ENCODE measurements around the gene PHOX2A. TPM values are rescaled to one million over a fixed set of nuclear protein-coding genes. Genes with fewer than 3 reads are reported as not detected.

Gene PHOX2A
- total RNA-seq, 1 experiment from 2014 or later, result not detected

GRCh38 chr11:72253392-72253791 is 9.4 kb upstream of the PHOX2A start:
- Histone ChIP-seq H3K4me3 (no peak overlapping the region), H3K4me1 (replicated peaks; ENCODE audit: insufficient read depth) (no peaks in the 10 kb centered on the region), H3K36me3 (ENCODE audit: low read depth) (no peaks in the 10 kb centered on the region), H2AFZ (no peak overlapping the region), H4K20me1 (ENCODE audit: insufficient read depth) (no peaks in the 10 kb centered on the region), H3K27ac (no peak overlapping the region), H3K9me3 (ENCODE audit: insufficient read depth, low read depth) (no peaks in the 10 kb centered on the region), H3K4me2 (no peak overlapping the region), H3K79me2 (ENCODE audit: low read depth) (no peaks in the 10 kb centered on the region), H3K9me2 (ENCODE audit: insufficient read depth) (no peaks in the 10 kb centered on the region), H3F3A (ENCODE audit: insufficient read depth, low read depth) (no peaks in the 10 kb centered on the region), H3K27me3 (ENCODE audit: insufficient read depth, low read depth) (peaks cover 46% of the 10 kb centered on the region)
- DNase-seq, result no peak
- no TSS peak for BruUV-seq (replicated peaks)
- intact Hi-C loops (cut with micrococcal nuclease; ENCODE audit: unreplicated experiment), result no loop called here
- TF ChIP-seq CTCF (conservative IDR thresholded peaks at IDR 0.05) (no peak), EZH2 (IDR thresholded peaks at IDR 0.05; ENCODE audit: low read depth) (no peak)
- CTCF ChIA-PET, result no interaction called here
- POLR2A ChIA-PET (ENCODE audit: unreplicated experiment), result no interaction called here

GRCh38 chr11:72251614-72252013 is 7.6 kb upstream of the PHOX2A start:
- CTCF ChIA-PET, result interaction anchor here (0.7 kb wide), 1 partner anchor 274 kb away, joined by 3 read pairs; no protein-coding TSS in a partner anchor
- intact Hi-C loops (cut with micrococcal nuclease; ENCODE audit: unreplicated experiment), result no loop called here
- Histone ChIP-seq H4K20me1 (ENCODE audit: insufficient read depth) (no peaks in the 10 kb centered on the region), H3K4me3 (no peak overlapping the region), H3K4me1 (replicated peaks; ENCODE audit: insufficient read depth) (no peaks in the 10 kb centered on the region), H3F3A (ENCODE audit: insufficient read depth, low read depth) (no peaks in the 10 kb centered on the region), H3K79me2 (ENCODE audit: low read depth) (no peaks in the 10 kb centered on the region), H3K27ac (no peak overlapping the region), H3K9me3 (ENCODE audit: insufficient read depth, low read depth) (no peaks in the 10 kb centered on the region), H3K27me3 (ENCODE audit: insufficient read depth, low read depth) (peaks cover 54% of the 10 kb centered on the region), H2AFZ (no peak overlapping the region), H3K9me2 (ENCODE audit: insufficient read depth) (no peaks in the 10 kb centered on the region), H3K4me2 (no peak overlapping the region), H3K36me3 (ENCODE audit: low read depth) (no peaks in the 10 kb centered on the region)
- no peak for DNase-seq
- TF ChIP-seq EZH2 (IDR thresholded peaks at IDR 0.05; ENCODE audit: low read depth) (no peak), CTCF (conservative IDR thresholded peaks at IDR 0.05) (no peak)
- no TSS peak for BruUV-seq (replicated peaks)
- POLR2A ChIA-PET (ENCODE audit: unreplicated experiment), result no interaction called here

- intact Hi-C loops (cut with micrococcal nuclease; ENCODE audit: unreplicated experiment), result no loop called here
- no TSS peak for BruUV-seq (replicated peaks)
- no peak for DNase-seq
- Histone ChIP-seq H3K27ac (no peak overlapping the region), H3K4me2 (no peak overlapping the region), H3K4me1 (replicated peaks; ENCODE audit: insufficient read depth) (no peaks in the 10 kb centered on the region), H3K4me3 (no peak overlapping the region), H3K79me2 (ENCODE audit: low read depth) (no peaks in the 10 kb centered on the region), H3K27me3 (ENCODE audit: insufficient read depth, low read depth) (peaks cover 53% of the 10 kb centered on the region), H3F3A (ENCODE audit: insufficient read depth, low read depth) (no peaks in the 10 kb centered on the region), H2AFZ (no peak overlapping the region), H3K36me3 (ENCODE audit: low read depth) (no peaks in the 10 kb centered on the region), H3K9me3 (ENCODE audit: insufficient read depth, low read depth) (no peaks in the 10 kb centered on the region), H3K9me2 (ENCODE audit: insufficient read depth) (no peaks in the 10 kb centered on the region), H4K20me1 (ENCODE audit: insufficient read depth) (no peaks in the 10 kb centered on the region)
- TF ChIP-seq CTCF (conservative IDR thresholded peaks at IDR 0.05) (no peak), EZH2 (IDR thresholded peaks at IDR 0.05; ENCODE audit: low read depth) (no peak)
- ChIA-PET CTCF (interaction anchor here (0.6 kb wide), 1 partner anchor 270 kb away, joined by 4 read pairs; no protein-coding TSS in a partner anchor), POLR2A (ENCODE audit: unreplicated experiment) (no interaction called here)
These were observed 6.9 kb upstream of the PHOX2A start for GRCh38 chr11:72250661-72251464.

All from PC-9 (cell line).